ENCODE measurements around the gene AMDHD1.
A peak's percentile ranks its signal among the peaks of the same experiment; 100 is the strongest.

Gene AMDHD1

GRCh38 chr12:95943330-95943842 lies at the start of gene AMDHD1:
AMDHD1 (plus strand) TSS chr12:95943331; CDS start chr12:95943399, 68 bp downstream.
- peak; percentile 29 to 41 for DNase-seq (ENCODE audit: low read depth in 1 of 2, low spot score in 1 of 2)

GRCh38 chr12:95896846-95897245 lies 46.3 kb upstream of the AMDHD1 start:
- DNase-seq (ENCODE audit: low read depth in 1 of 2, low spot score in 1 of 2): no peak

- DNase-seq (ENCODE audit: low read depth in 1 of 2, low spot score in 1 of 2): no peak
These were observed 45.0 kb upstream of the AMDHD1 start for GRCh38 chr12:95898081-95898480.

GRCh38 chr12:95908573-95908972 lies 34.6 kb upstream of the AMDHD1 start:
- no peak for DNase-seq (ENCODE audit: low read depth in 1 of 2, low spot score in 1 of 2)

GRCh38 chr12:95909871-95910270 lies 33.3 kb upstream of the AMDHD1 start:
- DNase-seq (ENCODE audit: low read depth in 1 of 2, low spot score in 1 of 2): no peak

- DNase-seq (ENCODE audit: low read depth in 1 of 2, low spot score in 1 of 2): peak in 1 of 2 donors; percentile 38
These were observed 24.7 kb upstream of the AMDHD1 start for GRCh38 chr12:95918194-95918993.

- no peak for DNase-seq (ENCODE audit: low read depth in 1 of 2, low spot score in 1 of 2)
These were observed 24.0 kb upstream of the AMDHD1 start for GRCh38 chr12:95919110-95919509.

GRCh38 chr12:95922231-95922630 lies 20.9 kb upstream of the AMDHD1 start:
- DNase-seq (ENCODE audit: low read depth in 1 of 2, low spot score in 1 of 2): no peak

GRCh38 chr12:95940514-95940913 lies 2.6 kb upstream of the AMDHD1 start:
- DNase-seq (ENCODE audit: low read depth in 1 of 2, low spot score in 1 of 2): no peak

GRCh38 chr12:95942101-95942523 lies 1.0 kb upstream of the AMDHD1 start:
- no peak for DNase-seq (ENCODE audit: low read depth in 1 of 2, low spot score in 1 of 2)

GRCh38 chr12:95942524-95943329 lies 404 bp upstream of the AMDHD1 start, which contains the start of gene CCDC38:
CCDC38 (minus strand) TSS chr12:95942614; CDS start chr12:95936509, 6,105 bp downstream.
- DNase-seq (ENCODE audit: low read depth in 1 of 2, low spot score in 1 of 2): peak; percentile 60 to 86

- no peak for DNase-seq (ENCODE audit: low read depth in 1 of 2, low spot score in 1 of 2)
These were observed 1.1 kb downstream of the AMDHD1 start for GRCh38 chr12:95944108-95944704.

GRCh38 chr12:95949477-95950206 lies 6.5 kb downstream of the AMDHD1 start:
- no peak for DNase-seq (ENCODE audit: low read depth in 1 of 2, low spot score in 1 of 2)

- DNase-seq (ENCODE audit: low read depth in 1 of 2, low spot score in 1 of 2): no peak
These were observed 8.4 kb downstream of the AMDHD1 start for GRCh38 chr12:95951515-95951914.

- DNase-seq (ENCODE audit: low read depth in 1 of 2, low spot score in 1 of 2): no peak
These were observed 9.9 kb downstream of the AMDHD1 start for GRCh38 chr12:95953000-95953399.

GRCh38 chr12:95955549-95956159 lies 12.5 kb downstream of the AMDHD1 start:
- DNase-seq (ENCODE audit: low read depth in 1 of 2, low spot score in 1 of 2): no peak

GRCh38 chr12:95956557-95957145 lies 13.5 kb downstream of the AMDHD1 start:
- DNase-seq (ENCODE audit: low read depth in 1 of 2, low spot score in 1 of 2): no peak

GRCh38 chr12:95959107-95959506 lies 16.0 kb downstream of the AMDHD1 start:
- no peak for DNase-seq (ENCODE audit: low read depth in 1 of 2, low spot score in 1 of 2)

- DNase-seq (ENCODE audit: low read depth in 1 of 2, low spot score in 1 of 2): no peak
These were observed 17.1 kb downstream of the AMDHD1 start for GRCh38 chr12:95960241-95960640.

- DNase-seq (ENCODE audit: low read depth in 1 of 2, low spot score in 1 of 2): no peak
These were observed 19.1 kb downstream of the AMDHD1 start for GRCh38 chr12:95962222-95962621.

Data from activated CD4-positive, alpha-beta T cell treated with anti-CD3 and anti-CD28 coated beads, Interleukin-2, amount 50 U/mL, for 24 hours (primary cell).